WTC11 (cell line): ENCODE measurements around the gene GGA2. TPM values are rescaled to one million over a fixed set of nuclear protein-coding genes. Genes with fewer than 3 reads are reported as not detected.
A peak's percentile ranks its signal among the peaks of the same experiment; 100 is the strongest.

ENCODE experiments used
- ATAC-seq: fragments of 200-7000 bp; cut with Tn5 transposase; 2 replicates; pipeline ENCODE4 v1.10.0; 2021; ENCODE audit warnings: mild to moderate bottlenecking, moderate library complexity
- Bru-seq: library from RNA; stranded (reverse); fragments of 400-500 nt; gene quantifications from one replicate; lab custom pipeline; 2021; lab: Mats Ljungman, UMichigan
- CTCF ChIA-PET: fragments of 300-600 bp; sonication (Branson Sonifier 250); formaldehyde crosslinking; loops from one replicate; lab custom pipeline; 2021; ENCODE audit warnings: antibody characterized with exemption; lab: Charles Lee
- POLR2A ChIA-PET: fragments of 350-600 bp; sonication (Branson Sonifier 250); formaldehyde crosslinking; loops from one replicate; lab custom pipeline; 2021; ENCODE audit warnings: antibody characterized with exemption; lab: Charles Lee
- DNase-seq: peaks from one replicate; pipeline ENCODE4 v3.0.0; 2021; ENCODE audit warnings: low spot score
- H3K27ac Mint-ChIP-seq: 2 replicates; pipeline ENCODE4 v1.8.0; 2021; ENCODE audit warnings: mixed read lengths
- H3K27me3 Mint-ChIP-seq: 2 replicates; pipeline ENCODE4 v1.8.0; 2021; ENCODE audit warnings: low read depth, mild to moderate bottlenecking, moderate library complexity, mixed read lengths
- H3K36me3 Mint-ChIP-seq: 2 replicates; pipeline ENCODE4 v1.8.0; 2021; ENCODE audit warnings: mixed read lengths
- H3K4me1 Mint-ChIP-seq: 2 replicates; pipeline ENCODE4 v1.8.0; 2022; ENCODE audit warnings: mixed read lengths
- H3K4me3 Mint-ChIP-seq: 2 replicates; pipeline ENCODE4 v1.8.0; 2021; ENCODE audit warnings: mild to moderate bottlenecking, moderate library complexity, mixed read lengths
- H3K9me3 Mint-ChIP-seq: 2 replicates; pipeline ENCODE4 v1.8.0; 2021; ENCODE audit warnings: mixed read lengths
- CBFB ChIP-seq: sonication (generic); formaldehyde crosslinking; IDR thresholded peaks from 2 replicates; pipeline ENCODE4 v1.8.1; 2022; ENCODE audit warnings: mild to moderate bottlenecking, low read depth, missing genetic modification reagents
- ELF4 ChIP-seq: sonication (generic); formaldehyde crosslinking; IDR thresholded peaks from 2 replicates; pipeline ENCODE4 v1.8.1; 2022; ENCODE audit warnings: low read depth, mild to moderate bottlenecking, moderate library complexity, missing genetic modification reagents
- EMX1 ChIP-seq: fragments of 250-450 bp; sonication (Bioruptor Pico); IDR thresholded peaks from 2 replicates; pipeline ENCODE4 v1.8.0; 2021; ENCODE audit warnings: mild to moderate bottlenecking
- ETV6 ChIP-seq: sonication (generic); formaldehyde crosslinking; IDR thresholded peaks from 2 replicates; pipeline ENCODE4 v1.8.1; 2022; ENCODE audit warnings: mild to moderate bottlenecking, missing genetic modification reagents
- FOXK1 ChIP-seq: sonication (generic); formaldehyde crosslinking; IDR thresholded peaks from 2 replicates; pipeline ENCODE4 v1.8.0; 2022; ENCODE audit warnings: mild to moderate bottlenecking, moderate library complexity, missing genetic modification reagents
- GABPB1 ChIP-seq: sonication (generic); formaldehyde crosslinking; IDR thresholded peaks from 2 replicates; pipeline ENCODE4 v1.8.1; 2023; ENCODE audit warnings: mild to moderate bottlenecking, missing genetic modification reagents
- HMGA2 ChIP-seq: fragments of 250-450 bp; sonication (Bioruptor Pico); IDR thresholded peaks from 2 replicates; pipeline ENCODE4 v1.4.0; 2021; ENCODE audit warnings: mild to moderate bottlenecking, moderate library complexity
- JAZF1 ChIP-seq: fragments of 250-450 bp; sonication (Bioruptor Pico); IDR thresholded peaks from 2 replicates; pipeline ENCODE4 v1.9.0; 2021; ENCODE audit warnings: moderate library complexity, mild to moderate bottlenecking, inconsistent platforms
- JUN ChIP-seq: sonication (generic); formaldehyde crosslinking; IDR thresholded peaks from 2 replicates; pipeline ENCODE4 v1.8.0; 2023; ENCODE audit warnings: mild to moderate bottlenecking, missing genetic modification reagents
- MYBL2 ChIP-seq: sonication (generic); formaldehyde crosslinking; IDR thresholded peaks from 2 replicates; pipeline ENCODE4 v1.8.1; 2023; ENCODE audit warnings: mild to moderate bottlenecking, moderate library complexity, missing genetic modification reagents
- NFE2L1 ChIP-seq: sonication (generic); formaldehyde crosslinking; IDR thresholded peaks from 2 replicates; pipeline ENCODE4 v1.8.1; 2023; ENCODE audit warnings: missing genetic modification reagents
- NFYB ChIP-seq: sonication (generic); formaldehyde crosslinking; conservative IDR thresholded peaks from 2 replicates; pipeline ENCODE4 v1.8.0; 2022; ENCODE audit warnings: low read depth, missing genetic modification reagents
- PRRX2 ChIP-seq: fragments of 250-450 bp; sonication (Bioruptor Pico); IDR thresholded peaks from 2 replicates; pipeline ENCODE4 v1.8.0; 2021; ENCODE audit warnings: mild to moderate bottlenecking
- SP1 ChIP-seq: sonication (generic); formaldehyde crosslinking; conservative IDR thresholded peaks from 2 replicates; pipeline ENCODE4 v1.8.1; 2022; ENCODE audit warnings: missing genetic modification reagents
- TP53 ChIP-seq: sonication (generic); formaldehyde crosslinking; IDR thresholded peaks from 2 replicates; pipeline ENCODE4 v1.8.1; 2023; ENCODE audit warnings: mild to moderate bottlenecking, missing genetic modification reagents
- ZNF263 ChIP-seq: sonication (generic); formaldehyde crosslinking; IDR thresholded peaks from 2 replicates; pipeline ENCODE4 v1.8.1; 2022; ENCODE audit warnings: low read depth, mild to moderate bottlenecking, moderate library complexity, missing genetic modification reagents
- ZNF416 ChIP-seq: fragments of 250-450 bp; sonication (Bioruptor Pico); IDR thresholded peaks from 2 replicates; pipeline ENCODE4 v1.9.0; 2021; ENCODE audit warnings: mild to moderate bottlenecking, inconsistent platforms
- ZNF671 ChIP-seq: fragments of 250-450 bp; sonication (Bioruptor Pico); IDR thresholded peaks from 2 replicates; pipeline ENCODE4 v1.8.0; 2021; ENCODE audit warnings: mild to moderate bottlenecking
- long read RNA-seq, 3 experiments: library from RNA in 1 of 3; library from capped mRNA in 1 of 3; library from polyadenylated mRNA in 1 of 3; unstranded in 2 of 3; stranded (forward) in 1 of 3; transcript quantifications; one replicate each; pipeline ENCODE4 v2.0.0, GENCODE V29; 2021
- total RNA-seq: library from RNA; stranded (reverse); gene quantifications from 3 replicates; pipeline ENCODE4 v1.2.3, GENCODE V29; 2021
- TF ChIP-seq, protein P1 (sequence below): fragments of 250-450 bp; sonication (Bioruptor Pico); IDR thresholded peaks from 2 replicates; pipeline ENCODE4 v1.8.0; 2021; ENCODE audit warnings: mild to moderate bottlenecking
- TF ChIP-seq, protein P2 (sequence below): sonication (generic); formaldehyde crosslinking; conservative IDR thresholded peaks from 2 replicates; pipeline ENCODE4 v1.8.1; 2022; ENCODE audit warnings: mild to moderate bottlenecking, missing genetic modification reagents
- TF ChIP-seq, protein P3 (sequence below): sonication (generic); formaldehyde crosslinking; IDR thresholded peaks from 2 replicates; pipeline ENCODE4 v1.8.0; 2022; ENCODE audit warnings: mild to moderate bottlenecking, missing genetic modification reagents
- TF ChIP-seq, protein P4 (sequence below): sonication (generic); formaldehyde crosslinking; IDR thresholded peaks from 2 replicates; pipeline ENCODE4 v1.8.0; 2022; ENCODE audit warnings: mild to moderate bottlenecking, missing genetic modification reagents
- TF ChIP-seq, protein P5 (sequence below): sonication (generic); formaldehyde crosslinking; conservative IDR thresholded peaks from 2 replicates; pipeline ENCODE4 v1.8.1; 2023; ENCODE audit warnings: mild to moderate bottlenecking, low read depth, missing genetic modification reagents, moderate library complexity
- TF ChIP-seq, protein P6 (sequence below): fragments of 250-450 bp; sonication (Bioruptor Pico); IDR thresholded peaks from 2 replicates; pipeline ENCODE4 v1.9.0; 2021; ENCODE audit warnings: mild to moderate bottlenecking

GGA2 gene, protein sequence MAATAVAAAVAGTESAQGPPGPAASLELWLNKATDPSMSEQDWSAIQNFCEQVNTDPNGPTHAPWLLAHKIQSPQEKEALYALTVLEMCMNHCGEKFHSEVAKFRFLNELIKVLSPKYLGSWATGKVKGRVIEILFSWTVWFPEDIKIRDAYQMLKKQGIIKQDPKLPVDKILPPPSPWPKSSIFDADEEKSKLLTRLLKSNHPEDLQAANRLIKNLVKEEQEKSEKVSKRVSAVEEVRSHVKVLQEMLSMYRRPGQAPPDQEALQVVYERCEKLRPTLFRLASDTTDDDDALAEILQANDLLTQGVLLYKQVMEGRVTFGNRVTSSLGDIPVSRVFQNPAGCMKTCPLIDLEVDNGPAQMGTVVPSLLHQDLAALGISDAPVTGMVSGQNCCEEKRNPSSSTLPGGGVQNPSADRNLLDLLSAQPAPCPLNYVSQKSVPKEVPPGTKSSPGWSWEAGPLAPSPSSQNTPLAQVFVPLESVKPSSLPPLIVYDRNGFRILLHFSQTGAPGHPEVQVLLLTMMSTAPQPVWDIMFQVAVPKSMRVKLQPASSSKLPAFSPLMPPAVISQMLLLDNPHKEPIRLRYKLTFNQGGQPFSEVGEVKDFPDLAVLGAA
- total RNA-seq (107 to 122 TPM (median 122 TPM) in 3 replicates), Bru-seq, nascent RNA (percentile 84 among the genes with signal in this experiment)
- long read RNA-seq, experiment 1, full-length matches to known transcripts, result 310 of 480 reads
- long read RNA-seq, experiment 1, partial matches to known transcripts, result 34 of 480 reads
- long read RNA-seq, experiment 1, other reads (novel, unspliced or antisense), result 136 of 480 reads
- long read RNA-seq, experiment 2, full-length matches to known transcripts, result 22 of 87 reads
- long read RNA-seq, experiment 2, partial matches to known transcripts, result 15 of 87 reads
- long read RNA-seq, experiment 2, other reads (novel, unspliced or antisense), result 50 of 87 reads
- long read RNA-seq, experiment 3, partial matches to known transcripts, result 4 of 32 reads
- long read RNA-seq, experiment 3, other reads (novel, unspliced or antisense), result 28 of 32 reads

DNA sequence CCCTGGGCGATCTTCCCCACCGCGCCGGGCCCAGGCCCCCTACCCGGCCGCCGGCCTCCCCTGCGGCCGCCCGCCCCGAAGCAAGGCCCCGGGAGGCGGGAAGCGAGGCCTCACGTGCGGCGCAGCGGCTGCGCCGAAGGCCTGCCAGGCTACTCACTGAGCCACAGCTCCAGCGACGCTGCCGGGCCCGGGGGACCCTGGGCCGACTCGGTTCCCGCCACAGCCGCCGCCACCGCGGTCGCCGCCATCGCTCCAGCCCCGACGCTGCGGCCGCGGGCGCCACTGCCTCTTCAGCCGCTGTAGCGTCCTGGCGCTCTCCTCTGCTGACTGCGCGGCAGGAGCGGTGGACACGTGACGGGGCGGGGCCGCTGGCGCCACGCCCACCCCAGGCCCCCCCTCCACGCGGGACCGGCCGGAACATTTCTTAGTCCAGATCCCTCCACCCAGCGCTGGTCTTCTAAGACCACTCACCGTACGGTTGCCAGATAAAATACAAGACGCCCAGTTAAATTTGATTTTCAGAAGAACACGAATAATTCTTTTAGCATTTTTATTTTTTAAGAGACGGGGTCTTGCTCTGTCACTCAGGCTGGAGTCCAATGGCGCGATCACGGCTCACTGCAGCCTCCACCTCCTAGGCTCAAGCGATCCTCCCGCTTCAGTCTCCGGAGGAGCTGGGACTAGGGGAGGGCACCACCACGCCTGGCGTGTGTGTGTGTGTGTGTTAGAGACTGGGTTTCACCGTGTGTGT is at the start of gene GGA2:
Gene GGA2, minus strand, starts transcription at position 331 of the 751 bp plus-strand sequence. Its CDS starts 83 bp downstream, at position 248.
- Mint-ChIP-seq H3K27me3 (no peaks in the 10 kb centered on the region), H3K36me3 (peaks cover 12% of the 10 kb centered on the region), H3K9me3 (no peaks in the 10 kb centered on the region), H3K4me1 (peaks cover 27% of the 10 kb centered on the region), H3K4me3 (peak within 1 kb of the TSS; percentile 85), H3K27ac (peak within 1 kb of the TSS; percentile 79)
- ChIA-PET POLR2A (interaction anchor here (2.3 kb wide), 1 partner anchor 47 kb away, joined by 7 read pairs; the partner anchor contains the start of genes EARS2 and UBFD1), CTCF (no interaction called here)
- peak; percentile 76 for DNase-seq
- peak; percentile 85 for ATAC-seq
- 0 out of 2 replicates have a peak, but pooled peaks have one; percentile 69 for TF ChIP-seq TP53
- peak; percentile 73 for TF ChIP-seq GABPB1 (CRISPR knock-in tag)
- TF ChIP-seq PRRX2, result peak; percentile 79; the same call in 1 of the 2 replicates
- TF ChIP-seq, protein P1, sequence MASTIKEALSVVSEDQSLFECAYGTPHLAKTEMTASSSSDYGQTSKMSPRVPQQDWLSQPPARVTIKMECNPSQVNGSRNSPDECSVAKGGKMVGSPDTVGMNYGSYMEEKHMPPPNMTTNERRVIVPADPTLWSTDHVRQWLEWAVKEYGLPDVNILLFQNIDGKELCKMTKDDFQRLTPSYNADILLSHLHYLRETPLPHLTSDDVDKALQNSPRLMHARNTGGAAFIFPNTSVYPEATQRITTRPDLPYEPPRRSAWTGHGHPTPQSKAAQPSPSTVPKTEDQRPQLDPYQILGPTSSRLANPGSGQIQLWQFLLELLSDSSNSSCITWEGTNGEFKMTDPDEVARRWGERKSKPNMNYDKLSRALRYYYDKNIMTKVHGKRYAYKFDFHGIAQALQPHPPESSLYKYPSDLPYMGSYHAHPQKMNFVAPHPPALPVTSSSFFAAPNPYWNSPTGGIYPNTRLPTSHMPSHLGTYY (CRISPR knock-in tag), result peak; percentile 48; the same call in 1 of the 2 replicates
- TF ChIP-seq ZNF416 (CRISPR knock-in tag), result peak; percentile 81; the same call in 1 of the 2 replicates
- no peak for TF ChIP-seq CBFB (CRISPR knock-in tag)
- peak; percentile 69; the same call in 1 of the 2 replicates for TF ChIP-seq ZNF671
- peak; percentile 88; the same call in 1 of the 2 replicates for TF ChIP-seq EMX1
- TF ChIP-seq MYBL2 (CRISPR knock-in tag), result peak; percentile 67; the same call in 1 of the 2 replicates
- TF ChIP-seq NFYB (CRISPR knock-in tag), result no peak
- TF ChIP-seq HMGA2 (CRISPR knock-in tag), result no peak
- TF ChIP-seq FOXK1 (CRISPR knock-in tag), result peak; percentile 87
- TF ChIP-seq, protein P2, sequence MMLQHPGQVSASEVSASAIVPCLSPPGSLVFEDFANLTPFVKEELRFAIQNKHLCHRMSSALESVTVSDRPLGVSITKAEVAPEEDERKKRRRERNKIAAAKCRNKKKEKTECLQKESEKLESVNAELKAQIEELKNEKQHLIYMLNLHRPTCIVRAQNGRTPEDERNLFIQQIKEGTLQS (CRISPR knock-in tag), result 0 out of 2 replicates have a peak, but pooled peaks have one; percentile 17
- TF ChIP-seq, protein P3, sequence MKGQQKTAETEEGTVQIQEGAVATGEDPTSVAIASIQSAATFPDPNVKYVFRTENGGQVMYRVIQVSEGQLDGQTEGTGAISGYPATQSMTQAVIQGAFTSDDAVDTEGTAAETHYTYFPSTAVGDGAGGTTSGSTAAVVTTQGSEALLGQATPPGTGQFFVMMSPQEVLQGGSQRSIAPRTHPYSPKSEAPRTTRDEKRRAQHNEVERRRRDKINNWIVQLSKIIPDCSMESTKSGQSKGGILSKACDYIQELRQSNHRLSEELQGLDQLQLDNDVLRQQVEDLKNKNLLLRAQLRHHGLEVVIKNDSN (CRISPR knock-in tag), result peak; percentile 95
- TF ChIP-seq ETV6, result peak; percentile 78
- TF ChIP-seq, protein P4, sequence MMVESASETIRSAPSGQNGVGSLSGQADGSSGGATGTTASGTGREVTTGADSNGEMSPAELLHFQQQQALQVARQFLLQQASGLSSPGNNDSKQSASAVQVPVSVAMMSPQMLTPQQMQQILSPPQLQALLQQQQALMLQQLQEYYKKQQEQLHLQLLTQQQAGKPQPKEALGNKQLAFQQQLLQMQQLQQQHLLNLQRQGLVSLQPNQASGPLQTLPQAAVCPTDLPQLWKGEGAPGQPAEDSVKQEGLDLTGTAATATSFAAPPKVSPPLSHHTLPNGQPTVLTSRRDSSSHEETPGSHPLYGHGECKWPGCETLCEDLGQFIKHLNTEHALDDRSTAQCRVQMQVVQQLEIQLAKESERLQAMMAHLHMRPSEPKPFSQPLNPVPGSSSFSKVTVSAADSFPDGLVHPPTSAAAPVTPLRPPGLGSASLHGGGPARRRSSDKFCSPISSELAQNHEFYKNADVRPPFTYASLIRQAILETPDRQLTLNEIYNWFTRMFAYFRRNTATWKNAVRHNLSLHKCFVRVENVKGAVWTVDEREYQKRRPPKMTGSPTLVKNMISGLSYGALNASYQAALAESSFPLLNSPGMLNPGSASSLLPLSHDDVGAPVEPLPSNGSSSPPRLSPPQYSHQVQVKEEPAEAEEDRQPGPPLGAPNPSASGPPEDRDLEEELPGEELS (CRISPR knock-in tag), result peak; percentile 89
- 0 out of 2 replicates have a peak, but pooled peaks have one; percentile 51 for TF ChIP-seq JUN (CRISPR knock-in tag)
- TF ChIP-seq, protein P5, sequence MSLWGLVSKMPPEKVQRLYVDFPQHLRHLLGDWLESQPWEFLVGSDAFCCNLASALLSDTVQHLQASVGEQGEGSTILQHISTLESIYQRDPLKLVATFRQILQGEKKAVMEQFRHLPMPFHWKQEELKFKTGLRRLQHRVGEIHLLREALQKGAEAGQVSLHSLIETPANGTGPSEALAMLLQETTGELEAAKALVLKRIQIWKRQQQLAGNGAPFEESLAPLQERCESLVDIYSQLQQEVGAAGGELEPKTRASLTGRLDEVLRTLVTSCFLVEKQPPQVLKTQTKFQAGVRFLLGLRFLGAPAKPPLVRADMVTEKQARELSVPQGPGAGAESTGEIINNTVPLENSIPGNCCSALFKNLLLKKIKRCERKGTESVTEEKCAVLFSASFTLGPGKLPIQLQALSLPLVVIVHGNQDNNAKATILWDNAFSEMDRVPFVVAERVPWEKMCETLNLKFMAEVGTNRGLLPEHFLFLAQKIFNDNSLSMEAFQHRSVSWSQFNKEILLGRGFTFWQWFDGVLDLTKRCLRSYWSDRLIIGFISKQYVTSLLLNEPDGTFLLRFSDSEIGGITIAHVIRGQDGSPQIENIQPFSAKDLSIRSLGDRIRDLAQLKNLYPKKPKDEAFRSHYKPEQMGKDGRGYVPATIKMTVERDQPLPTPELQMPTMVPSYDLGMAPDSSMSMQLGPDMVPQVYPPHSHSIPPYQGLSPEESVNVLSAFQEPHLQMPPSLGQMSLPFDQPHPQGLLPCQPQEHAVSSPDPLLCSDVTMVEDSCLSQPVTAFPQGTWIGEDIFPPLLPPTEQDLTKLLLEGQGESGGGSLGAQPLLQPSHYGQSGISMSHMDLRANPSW (CRISPR knock-in tag), result no peak
- peak; percentile 78; the same call in 1 of the 2 replicates for TF ChIP-seq ELF4
- TF ChIP-seq, protein P6, sequence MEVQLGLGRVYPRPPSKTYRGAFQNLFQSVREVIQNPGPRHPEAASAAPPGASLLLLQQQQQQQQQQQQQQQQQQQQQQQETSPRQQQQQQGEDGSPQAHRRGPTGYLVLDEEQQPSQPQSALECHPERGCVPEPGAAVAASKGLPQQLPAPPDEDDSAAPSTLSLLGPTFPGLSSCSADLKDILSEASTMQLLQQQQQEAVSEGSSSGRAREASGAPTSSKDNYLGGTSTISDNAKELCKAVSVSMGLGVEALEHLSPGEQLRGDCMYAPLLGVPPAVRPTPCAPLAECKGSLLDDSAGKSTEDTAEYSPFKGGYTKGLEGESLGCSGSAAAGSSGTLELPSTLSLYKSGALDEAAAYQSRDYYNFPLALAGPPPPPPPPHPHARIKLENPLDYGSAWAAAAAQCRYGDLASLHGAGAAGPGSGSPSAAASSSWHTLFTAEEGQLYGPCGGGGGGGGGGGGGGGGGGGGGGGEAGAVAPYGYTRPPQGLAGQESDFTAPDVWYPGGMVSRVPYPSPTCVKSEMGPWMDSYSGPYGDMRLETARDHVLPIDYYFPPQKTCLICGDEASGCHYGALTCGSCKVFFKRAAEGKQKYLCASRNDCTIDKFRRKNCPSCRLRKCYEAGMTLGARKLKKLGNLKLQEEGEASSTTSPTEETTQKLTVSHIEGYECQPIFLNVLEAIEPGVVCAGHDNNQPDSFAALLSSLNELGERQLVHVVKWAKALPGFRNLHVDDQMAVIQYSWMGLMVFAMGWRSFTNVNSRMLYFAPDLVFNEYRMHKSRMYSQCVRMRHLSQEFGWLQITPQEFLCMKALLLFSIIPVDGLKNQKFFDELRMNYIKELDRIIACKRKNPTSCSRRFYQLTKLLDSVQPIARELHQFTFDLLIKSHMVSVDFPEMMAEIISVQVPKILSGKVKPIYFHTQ (CRISPR knock-in tag), result 0 out of 2 replicates have a peak, but pooled peaks have one; percentile 64
- peak; percentile 47; the same call in 1 of the 2 replicates for TF ChIP-seq ZNF263
- peak; percentile 97 for TF ChIP-seq SP1 (CRISPR knock-in tag)
- TF ChIP-seq NFE2L1 (CRISPR knock-in tag), result peak; percentile 74
- no peak for TF ChIP-seq JAZF1 (CRISPR knock-in tag)
